AG08396 (cell line): Measurements from ENCODE around the gene ITPKC.
"Not testable (repeated sequence)": the region's sequence is repeated elsewhere in the genome, so short reads cannot be mapped to it uniquely, and the experiment has no call there.

ENCODE experiments used
- DNase-seq: peaks from one replicate; pipeline ENCODE4 v3.0.0; 2012; ENCODE audit warnings: low spot score, mixed read lengths

The ITPKC gene

DNA sequence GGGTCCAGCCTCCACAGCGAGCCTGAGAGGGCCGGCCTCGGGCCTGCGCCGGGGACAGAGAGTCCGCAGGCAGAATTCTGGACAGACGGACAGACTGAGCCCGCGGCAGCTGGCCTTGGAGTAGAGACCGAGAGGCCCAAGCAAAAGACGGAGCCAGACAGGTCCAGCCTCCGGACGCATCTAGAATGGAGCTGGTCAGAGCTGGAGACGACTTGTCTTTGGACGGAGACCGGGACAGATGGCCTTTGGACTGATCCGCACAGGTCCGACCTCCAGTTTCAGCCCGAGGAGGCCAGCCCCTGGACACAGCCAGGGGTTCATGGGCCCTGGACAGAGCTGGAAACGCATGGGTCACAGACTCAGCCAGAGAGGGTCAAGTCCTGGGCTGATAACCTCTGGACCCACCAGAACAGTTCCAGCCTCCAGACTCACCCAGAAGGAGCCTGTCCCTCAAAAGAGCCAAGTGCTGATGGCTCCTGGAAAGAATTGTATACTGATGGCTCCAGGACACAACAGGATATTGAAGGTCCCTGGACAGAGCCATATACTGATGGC is 490 bp downstream of the ITPKC start:
- no peak for DNase-seq

DNA sequence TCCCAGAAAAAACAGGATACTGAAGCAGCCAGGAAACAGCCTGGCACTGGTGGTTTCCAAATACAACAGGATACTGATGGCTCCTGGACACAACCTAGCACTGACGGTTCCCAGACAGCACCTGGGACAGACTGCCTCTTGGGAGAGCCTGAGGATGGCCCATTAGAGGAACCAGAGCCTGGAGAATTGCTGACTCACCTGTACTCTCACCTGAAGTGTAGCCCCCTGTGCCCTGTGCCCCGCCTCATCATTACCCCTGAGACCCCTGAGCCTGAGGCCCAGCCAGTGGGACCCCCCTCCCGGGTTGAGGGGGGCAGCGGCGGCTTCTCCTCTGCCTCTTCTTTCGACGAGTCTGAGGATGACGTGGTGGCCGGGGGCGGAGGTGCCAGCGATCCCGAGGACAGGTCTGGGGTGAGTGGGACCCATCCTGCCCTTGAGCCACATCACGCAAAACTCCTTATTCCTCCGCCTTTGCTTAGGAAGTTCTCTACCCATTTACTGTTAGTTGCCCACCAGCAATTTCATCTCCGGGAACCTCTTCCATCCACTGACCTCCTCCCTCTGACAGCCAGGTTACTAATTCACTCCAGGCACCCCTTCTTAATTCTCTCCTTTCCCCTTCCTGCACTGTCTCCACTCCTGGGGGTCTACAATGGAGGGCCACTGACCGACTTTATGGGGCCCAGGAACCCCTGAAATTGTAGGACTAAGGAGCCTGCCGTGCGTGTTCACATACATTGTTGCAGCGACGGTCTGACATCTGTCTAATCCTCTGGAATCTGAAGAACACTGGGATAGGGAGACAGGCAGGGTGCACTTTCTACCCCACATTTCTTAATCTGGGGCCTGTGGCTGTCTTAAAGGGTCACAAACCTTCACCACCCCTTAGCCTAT is 1.2 kb downstream of the ITPKC start:
- DNase-seq, result no peak

DNA sequence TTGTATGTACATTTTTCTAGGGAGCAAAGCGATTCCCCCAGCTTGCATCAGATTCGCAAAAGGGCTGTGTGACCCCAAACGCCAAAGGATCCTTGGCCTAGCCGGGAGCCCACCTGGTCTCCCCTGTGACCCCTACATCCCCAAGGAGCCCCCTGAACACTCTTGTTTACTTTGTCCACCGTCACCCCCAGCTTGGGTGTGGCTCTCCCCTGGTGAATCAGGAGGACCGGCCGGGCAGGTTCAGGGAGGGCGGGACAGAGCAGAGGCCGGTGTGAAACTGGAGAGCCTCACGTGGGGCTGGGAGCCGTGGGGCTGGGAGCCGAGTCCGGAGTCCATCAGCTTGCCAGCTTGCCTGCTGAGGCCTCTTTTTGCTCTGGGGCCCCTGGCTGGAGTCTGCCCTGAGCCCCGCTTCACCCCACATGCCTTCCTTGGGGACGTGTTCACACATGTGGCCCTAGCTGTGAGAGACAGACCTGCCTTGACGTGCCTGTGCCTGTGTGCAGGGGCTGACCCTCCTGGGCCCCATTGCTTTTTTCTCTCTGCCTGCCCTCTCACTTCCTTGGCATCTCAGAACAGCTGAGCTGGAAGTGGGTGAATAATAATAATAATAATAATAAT is 2.0 kb downstream of the ITPKC start:
- DNase-seq, result peak; percentile 61

GRCh38 chr19:40719414-40719894 is 2.5 kb downstream of the ITPKC start:
- no peak for DNase-seq

- DNase-seq, result no peak
Observed at GRCh38 chr19:40721140-40721486, 4.2 kb downstream of the ITPKC start.

DNA sequence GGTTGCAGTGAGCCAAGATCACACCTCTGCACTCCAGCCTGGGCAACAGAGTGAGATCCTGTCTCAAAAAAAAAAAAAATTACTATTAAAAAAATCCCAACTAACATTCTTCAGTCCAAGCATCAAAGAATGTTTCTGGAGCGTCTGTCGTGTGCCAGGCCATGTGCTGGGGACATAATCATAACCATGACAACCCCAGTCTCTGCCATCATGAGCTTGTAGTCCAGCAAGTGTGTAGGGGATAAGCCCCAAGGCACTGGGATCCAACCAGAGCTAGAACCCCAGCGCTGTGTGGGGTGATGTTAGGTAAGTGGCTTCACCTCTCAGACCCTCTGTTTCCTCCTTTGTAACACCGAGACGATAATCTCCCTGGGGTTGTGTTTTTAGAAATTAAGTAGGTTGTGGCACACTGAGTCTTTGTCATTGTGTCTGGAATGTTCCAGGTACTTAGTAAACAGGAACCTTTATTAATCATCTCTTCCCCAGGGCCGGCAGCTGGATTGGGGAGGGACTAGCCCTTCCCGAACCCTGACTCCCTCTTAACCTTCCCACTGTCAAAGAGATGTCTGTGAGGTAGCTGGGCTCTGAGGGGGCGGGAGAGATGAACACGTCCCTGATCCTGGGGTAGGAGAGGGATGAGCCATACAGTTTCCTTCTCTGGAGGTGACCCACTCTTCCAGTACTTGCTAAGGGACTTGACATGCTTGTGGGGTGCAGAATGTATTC is 5.2 kb downstream of the ITPKC start:
- DNase-seq, result no peak

DNA sequence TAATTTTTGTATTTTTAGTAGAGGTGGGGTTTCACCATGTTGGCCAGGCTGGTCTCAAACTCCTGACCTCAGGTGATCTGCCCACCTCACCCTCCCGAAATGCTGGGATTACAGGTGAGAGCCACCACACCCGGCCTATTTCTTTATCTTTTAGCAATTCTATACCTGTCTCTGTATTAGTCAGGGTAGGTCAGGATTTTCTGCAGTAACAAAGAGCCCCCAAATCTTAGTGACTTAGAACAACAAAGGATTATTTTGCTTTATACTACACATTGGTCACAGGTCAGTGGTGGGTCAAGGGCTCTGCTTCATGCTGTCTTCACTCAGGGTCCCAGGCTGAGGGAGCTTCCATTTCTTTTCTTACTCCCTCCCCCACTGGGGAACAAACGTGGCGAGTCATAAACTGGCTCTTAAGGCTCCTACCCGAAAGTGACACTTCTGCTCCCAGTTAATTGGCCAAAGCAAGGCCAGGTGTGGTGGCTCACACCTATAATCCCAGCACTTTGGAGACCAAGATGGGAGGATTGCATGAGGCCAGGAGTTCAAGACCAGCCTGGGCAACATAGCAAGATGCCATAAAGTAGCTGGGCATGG is 6.8 kb downstream of the ITPKC start:
- no peak for DNase-seq

DNA sequence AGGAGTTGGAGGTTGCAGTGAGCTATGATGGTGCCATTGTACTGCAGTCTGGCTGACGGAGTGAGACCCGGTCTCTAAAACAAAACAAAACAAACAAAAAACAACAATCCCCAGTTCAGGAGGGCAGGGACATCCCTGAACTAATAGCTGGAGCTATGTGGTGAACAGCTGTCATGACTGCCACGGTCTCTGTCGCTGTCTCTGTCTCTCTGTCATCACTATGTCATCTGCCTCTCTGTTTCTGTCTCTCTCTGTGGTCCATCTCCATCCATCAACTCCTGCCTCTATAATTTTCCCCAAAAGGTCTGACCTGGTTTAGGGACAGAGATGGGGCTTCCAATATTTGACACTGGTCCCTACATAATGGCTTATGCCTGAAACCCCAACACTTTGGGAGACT is 7.4 kb downstream of the ITPKC start:
- DNase-seq, result no peak

GRCh38 chr19:40724855-40725254 is 7.9 kb downstream of the ITPKC start:
- DNase-seq, result no peak

GRCh38 chr19:40726279-40726678 is 9.4 kb downstream of the ITPKC start:
- DNase-seq, result no peak

GRCh38 chr19:40730065-40730464 is 13.2 kb downstream of the ITPKC start:
- not testable (repeated sequence) for DNase-seq

- not testable (repeated sequence) for DNase-seq
Observed at GRCh38 chr19:40732304-40732703, 15.4 kb downstream of the ITPKC start.

- DNase-seq, result no peak
Observed at GRCh38 chr19:40733149-40733548, 16.2 kb downstream of the ITPKC start.

GRCh38 chr19:40735013-40735771 is 18.3 kb downstream of the ITPKC start:
- no peak for DNase-seq

DNA sequence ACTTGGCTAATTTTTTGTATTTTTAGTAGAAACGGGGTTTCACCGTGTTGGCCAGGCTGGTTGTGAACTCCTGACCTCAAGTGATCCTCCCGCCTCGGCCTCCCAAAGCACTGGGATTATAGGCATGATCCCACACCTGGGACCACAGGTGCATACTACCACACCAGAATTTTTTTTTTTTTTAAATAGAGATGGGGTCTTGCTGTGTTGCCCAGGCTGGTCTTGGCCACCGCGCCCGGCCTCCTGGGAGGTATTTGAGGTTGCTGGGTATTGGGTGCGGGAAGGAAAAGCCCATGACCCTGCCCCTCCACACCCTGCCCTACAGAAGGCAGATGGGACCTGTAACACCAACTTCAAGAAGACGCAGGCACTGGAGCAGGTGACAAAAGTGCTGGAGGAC is 19.7 kb downstream of the ITPKC start:
- no peak for DNase-seq

DNA sequence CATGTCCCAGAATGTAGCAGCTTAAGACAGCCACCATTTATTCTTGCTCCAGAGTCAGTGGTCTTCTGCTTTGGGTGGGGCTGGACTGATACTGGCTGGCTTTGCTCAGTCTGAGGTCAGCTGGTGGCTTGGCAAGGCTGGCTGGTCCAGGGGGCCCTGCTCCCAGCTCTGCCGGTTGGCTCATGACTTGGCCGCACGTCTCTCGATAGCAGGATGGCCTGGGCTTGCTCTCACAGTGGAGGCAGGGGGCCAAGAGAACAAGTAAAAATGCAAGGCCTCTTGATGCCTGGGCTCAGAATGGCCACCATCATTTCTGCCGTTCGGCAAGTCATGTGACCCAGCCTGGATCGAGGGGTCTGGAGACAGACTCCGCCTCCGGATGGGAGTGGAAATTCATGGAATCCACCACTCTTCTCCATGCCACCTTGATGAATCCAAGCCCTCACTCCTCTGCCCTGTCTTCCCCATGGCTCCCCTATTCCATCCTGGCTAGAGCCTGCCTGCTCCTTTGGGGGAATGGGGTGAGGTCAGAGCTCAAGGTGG is 20.3 kb downstream of the ITPKC start:
- DNase-seq, result no peak

DNA sequence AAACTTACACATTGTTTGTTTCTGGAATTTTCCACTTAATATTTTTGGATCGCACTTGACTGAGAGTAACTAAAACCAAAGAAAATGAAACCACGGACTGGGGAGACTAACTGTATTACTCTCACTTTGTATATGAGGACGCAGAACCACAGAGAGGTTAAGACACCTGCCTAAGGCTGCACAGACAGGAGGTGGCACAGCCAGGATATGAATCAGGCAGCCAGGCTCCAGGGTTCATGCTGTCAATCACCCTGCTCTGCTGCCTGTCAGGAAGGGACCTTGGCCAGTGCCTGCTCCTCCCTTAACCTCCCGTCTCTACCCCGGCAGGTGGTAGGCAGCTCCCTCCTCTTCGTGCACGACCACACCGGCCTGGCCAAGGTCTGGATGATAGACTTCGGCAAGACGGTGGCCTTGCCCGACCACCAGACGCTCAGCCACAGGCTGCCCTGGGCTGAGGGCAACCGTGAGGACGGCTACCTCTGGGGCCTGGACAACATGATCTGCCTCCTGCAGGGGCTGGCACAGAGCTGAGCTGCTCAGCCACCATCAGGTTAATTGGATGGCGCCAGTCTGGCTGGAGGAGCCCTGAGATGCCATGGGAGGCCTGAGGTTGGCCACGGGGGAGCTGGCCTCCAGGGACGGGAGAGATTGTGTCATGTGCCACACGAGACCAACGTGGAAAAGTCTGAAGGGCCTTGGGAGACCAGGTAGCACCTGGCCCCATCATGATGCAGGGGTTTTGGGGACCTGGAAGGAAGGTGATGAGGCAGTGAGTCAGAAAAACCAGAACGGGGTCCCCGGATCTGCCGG is 22.3 kb downstream of the ITPKC start:
- DNase-seq, result no peak

DNA sequence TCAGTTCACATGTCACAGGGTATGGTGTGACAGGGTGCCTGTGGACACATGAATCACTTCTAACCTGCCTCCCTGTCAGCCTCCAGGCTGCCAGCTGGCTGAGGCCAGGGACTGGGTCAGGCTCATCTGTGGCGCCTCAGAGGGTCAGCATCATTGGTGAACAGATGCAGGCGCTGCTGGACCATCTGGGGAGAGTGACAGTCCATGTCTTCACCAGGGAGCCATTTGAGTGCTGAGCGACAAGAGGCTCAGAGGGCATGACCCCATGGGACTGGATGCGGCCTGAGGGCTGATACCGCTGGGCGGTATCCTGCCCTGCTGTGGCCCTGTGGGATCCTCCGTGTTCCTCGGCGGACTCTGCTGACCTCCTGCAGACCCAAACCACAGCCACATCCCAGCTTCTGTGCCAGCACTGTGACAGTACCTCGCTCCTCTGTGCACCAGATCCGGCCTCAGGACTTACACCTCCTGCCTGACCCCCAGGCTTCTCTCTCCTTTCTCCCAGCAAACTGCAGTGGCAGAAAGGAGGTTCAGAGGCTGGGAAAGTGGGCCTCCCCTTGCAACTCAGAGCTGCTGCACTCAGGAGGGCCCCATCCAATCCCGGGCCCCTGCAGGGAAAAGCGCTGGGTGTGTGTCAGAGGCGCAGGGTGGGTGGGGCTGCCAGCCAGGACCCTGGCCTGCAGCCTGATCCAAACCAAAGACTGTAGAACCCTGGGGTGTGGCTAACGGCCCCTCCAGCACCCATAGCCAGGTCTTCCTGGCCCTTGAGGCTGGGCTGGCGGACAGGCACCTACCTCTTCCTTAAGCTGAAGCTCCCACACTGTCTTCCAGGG is 23.2 kb downstream of the ITPKC start:
- no peak for DNase-seq

DNA sequence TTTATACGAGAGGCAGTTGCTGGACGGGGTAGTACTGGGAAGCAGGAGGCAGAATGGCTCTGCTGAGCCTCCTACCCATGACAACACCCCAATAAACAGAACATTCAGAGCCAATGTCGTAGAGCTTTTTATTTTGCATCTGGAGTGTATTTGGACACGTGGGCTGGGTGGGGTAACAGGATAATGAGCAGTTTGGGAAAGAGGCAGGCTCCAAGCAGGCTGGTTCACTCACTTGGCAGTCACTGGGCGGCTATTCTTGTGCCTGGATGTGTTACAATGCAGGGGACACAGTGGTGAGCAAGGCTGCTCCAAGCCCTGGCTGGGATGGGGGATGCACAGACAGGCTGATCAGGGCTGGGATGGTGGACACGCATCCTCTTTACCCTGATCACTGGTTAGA is 23.8 kb downstream of the ITPKC start:
- no peak for DNase-seq
